Measurements from ENCODE around the gene EPHA6. TPM values are rescaled to one million over a fixed set of nuclear protein-coding genes. Genes with fewer than 3 reads are reported as not detected.

Gene EPHA6
- total and polyA plus RNA-seq, 9 of the 15 experiments (the other 6 are each of a cell fraction or from before 2014, with no cell fraction given) = not detected

- Histone ChIP-seq H3K9ac (ENCODE audit: insufficient read depth in 1 of 2, low read depth in 2 of 2, low read length in 2 of 2) (no peak overlapping the region), H3K9me1 (ENCODE audit: control insufficient read depth, insufficient read depth, low read length) (no peaks in the 10 kb centered on the region), H3K4me1 (replicated peaks in 1 of 2; ENCODE audit: control insufficient read depth in 2 of 2, insufficient read depth in 2 of 2, low read length in 2 of 2) (no peaks in the 10 kb centered on the region), H3K36me3 (ENCODE audit: control insufficient read depth, insufficient read depth, low read length) (no peaks in the 10 kb centered on the region), H3K9me3 (replicated peaks; ENCODE audit: control insufficient read depth, insufficient read depth, low read depth, low read length) (no peaks in the 10 kb centered on the region), H2AFZ (ENCODE audit: low read depth, low read length) (no peak overlapping the region), H3K4me2 (ENCODE audit: insufficient read depth, low read length) (no peak overlapping the region), H3K27me3 (ENCODE audit: control insufficient read depth in 2 of 2, insufficient read depth in 2 of 2, low read length in 2 of 2) (no peaks in the 10 kb centered on the region), H3K79me2 (ENCODE audit: control insufficient read depth, insufficient read depth, low read length) (no peaks in the 10 kb centered on the region), H3K27ac (ENCODE audit: extremely low read depth, low read depth, low read length) (no peak overlapping the region), H3K4me3 (no peak overlapping the region), H4K20me1 (replicated peaks; ENCODE audit: control insufficient read depth, insufficient read depth, low read length) (no peaks in the 10 kb centered on the region)
- DNase-seq (ENCODE audit: extremely low read depth in 1 of 4, low spot score in 3 of 4) (no peak), FAIRE-seq (no peak), ATAC-seq (no peak)
- intact Hi-C loops (cut with micrococcal nuclease) (no loop called here), in situ Hi-C loops (cut with MboI) (no loop called here)
- TF ChIP-seq TAF9B (IDR thresholded peaks at IDR 0.05; ENCODE audit: partially characterized antibody) = no peak
- TF ChIP-seq NFYB (IDR thresholded peaks at IDR 0.05; ENCODE audit: extremely low read depth, insufficient read length) = no peak
- TF ChIP-seq MBD2 (IDR thresholded peaks at IDR 0.05; ENCODE audit: borderline replicate concordance, low read depth) = no peak
- TF ChIP-seq STAT5A (IDR thresholded peaks at IDR 0.05; ENCODE audit: borderline replicate concordance, low read length) = no peak
- no peak for TF ChIP-seq OTX1 (CRISPR knock-in tag; IDR thresholded peaks at IDR 0.05)
- no peak for TF ChIP-seq BRD4 (IDR thresholded peaks at IDR 0.05)
- TF ChIP-seq SNIP1 (IDR thresholded peaks at IDR 0.05; ENCODE audit: low read depth) = no peak
- no peak for TF ChIP-seq CBX1 (IDR thresholded peaks at IDR 0.05; ENCODE audit: low read depth)
- no peak for TF ChIP-seq ATF4 (CRISPR knock-in tag; IDR thresholded peaks at IDR 0.05)
- TF ChIP-seq ELK1 (CRISPR knock-in tag; IDR thresholded peaks at IDR 0.05) = no peak
- no peak for TF ChIP-seq CBX5 (IDR thresholded peaks at IDR 0.05; ENCODE audit: borderline replicate concordance, low read depth)
- TF ChIP-seq ZNF707 (CRISPR knock-in tag; conservative IDR thresholded peaks at IDR 0.05) = no peak
- no peak for TF ChIP-seq KHSRP (IDR thresholded peaks at IDR 0.05)
- TF ChIP-seq THAP12 (CRISPR knock-in tag; IDR thresholded peaks at IDR 0.05) = no peak
- BruUV-seq (replicated peaks) = no TSS peak
- POLR2A ChIA-PET = no interaction called here
- 0% methylated on average over 1 of the region's 1 CpG for WGBS (ENCODE audit: insufficient coverage, low coverage, missing lambda C conversion rate)
- CTCF ChIA-PET (ENCODE audit: low intra/inter-chr PET ratio) = no interaction called here
Observed at GRCh38 chr3:96806341-96806740, 8.1 kb upstream of the EPHA6 start.

All from K562 (cell line).